ENCODE measurements around the gene GRPEL2. TPM values are rescaled to one million over a fixed set of nuclear protein-coding genes. Genes with fewer than 3 reads are reported as not detected.

The GRPEL2 gene
- total RNA-seq, 4 donors from 2014 or later = 6.3 to 19.0 (median 10.9) TPM

DNA sequence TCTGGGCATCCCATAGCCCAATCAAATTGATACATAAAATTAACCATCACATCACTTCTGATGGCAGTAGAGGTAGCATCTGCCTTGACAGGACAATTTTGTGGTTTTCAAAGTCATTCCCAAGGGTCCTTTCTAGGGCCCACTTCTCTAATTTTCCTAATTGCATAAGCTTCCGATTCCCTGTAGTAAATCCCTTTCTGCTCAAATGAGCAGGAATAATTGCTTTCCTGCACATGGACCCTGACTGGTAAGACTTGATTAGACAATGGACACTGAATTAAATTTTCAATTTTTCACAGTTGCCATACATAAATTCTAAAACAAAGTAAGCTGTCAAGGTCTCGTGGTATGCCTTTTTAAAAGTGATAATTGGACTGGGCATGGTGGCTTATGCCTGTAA lies 55.8 kb downstream of the GRPEL2 start:
- no peak for DNase-seq
- Histone ChIP-seq H3K9me3 (no peaks in the 10 kb centered on the region), H3K27ac (no peak overlapping the region), H3K27me3 (no peaks in the 10 kb centered on the region), H3K4me1 (no peaks in the 10 kb centered on the region), H3K4me3 (no peak overlapping the region), H3K36me3 (no peaks in the 10 kb centered on the region)
- no peak for TF ChIP-seq POLR2A (IDR thresholded peaks at IDR 0.05)
- TF ChIP-seq, protein P1, sequence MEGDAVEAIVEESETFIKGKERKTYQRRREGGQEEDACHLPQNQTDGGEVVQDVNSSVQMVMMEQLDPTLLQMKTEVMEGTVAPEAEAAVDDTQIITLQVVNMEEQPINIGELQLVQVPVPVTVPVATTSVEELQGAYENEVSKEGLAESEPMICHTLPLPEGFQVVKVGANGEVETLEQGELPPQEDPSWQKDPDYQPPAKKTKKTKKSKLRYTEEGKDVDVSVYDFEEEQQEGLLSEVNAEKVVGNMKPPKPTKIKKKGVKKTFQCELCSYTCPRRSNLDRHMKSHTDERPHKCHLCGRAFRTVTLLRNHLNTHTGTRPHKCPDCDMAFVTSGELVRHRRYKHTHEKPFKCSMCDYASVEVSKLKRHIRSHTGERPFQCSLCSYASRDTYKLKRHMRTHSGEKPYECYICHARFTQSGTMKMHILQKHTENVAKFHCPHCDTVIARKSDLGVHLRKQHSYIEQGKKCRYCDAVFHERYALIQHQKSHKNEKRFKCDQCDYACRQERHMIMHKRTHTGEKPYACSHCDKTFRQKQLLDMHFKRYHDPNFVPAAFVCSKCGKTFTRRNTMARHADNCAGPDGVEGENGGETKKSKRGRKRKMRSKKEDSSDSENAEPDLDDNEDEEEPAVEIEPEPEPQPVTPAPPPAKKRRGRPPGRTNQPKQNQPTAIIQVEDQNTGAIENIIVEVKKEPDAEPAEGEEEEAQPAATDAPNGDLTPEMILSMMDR (IDR thresholded peaks at IDR 0.05) = no peak

- no peaks in the 10 kb centered on the region for H3K4me1 ChIP-seq
These were observed 57.0 kb downstream of the GRPEL2 start for GRCh38 chr5:149402291-149402690.

More at GRCh38 chr5:149402291-149402690, 57.0 kb downstream of the GRPEL2 start:
- no peak for DNase-seq
- TF ChIP-seq, protein P1 (IDR thresholded peaks at IDR 0.05) = no peak
- no peak for TF ChIP-seq POLR2A (IDR thresholded peaks at IDR 0.05)
- H3K36me3 ChIP-seq = no peaks in the 10 kb centered on the region
- H3K27me3 ChIP-seq = no peaks in the 10 kb centered on the region
- no peak overlapping the region for H3K27ac ChIP-seq
- no peak overlapping the region for H3K4me3 ChIP-seq
- no peaks in the 10 kb centered on the region for H3K9me3 ChIP-seq

Other genes starting within 250 kb of the GRPEL2 start
- gene ABLIM3, start 204.0 kb upstream of the GRPEL2 start, total RNA-seq = 10 to 100 TPM in 1 of 4 donors, 1 to 10 TPM in 3; 1.6 to 26.4 (median 5.7) TPM
- 10 to 100 TPM in 1 of 4 donors, 1 to 10 TPM in 3; 3.3 to 14.9 (median 4.9) TPM for gene AFAP1L1, start 73.6 kb upstream of the GRPEL2 start, total RNA-seq
- 10 to 100 TPM in 1 of 4 donors, 1 to 10 TPM in 3; 5.2 to 12.4 (median 6.3) TPM for gene PCYOX1L, start 12.5 kb downstream of the GRPEL2 start, total RNA-seq
- gene IL17B, start 33.8 kb downstream of the GRPEL2 start, total RNA-seq = not detected
- 100 to 1,000 TPM; 185 to 253 (median 207) TPM for gene CSNK1A1, start 205.9 kb downstream of the GRPEL2 start, total RNA-seq
- 10 to 100 TPM; 10.2 to 21.4 (median 15.3) TPM for gene ARHGEF37, start 236.0 kb downstream of the GRPEL2 start, total RNA-seq